ELF-1 (cell line): Measurements from ENCODE around the gene IL4.
A peak's percentile ranks its signal among the peaks of the same experiment; 100 is the strongest.

Experiments
- DNase-seq: peaks from one replicate; pipeline ENCODE4 v3.0.0-alpha.2; 2016; ENCODE audit warnings: low read depth, low spot score

The IL4 gene

GRCh38 chr5:132695956-132696355, 22.2 kb downstream of the IL4 start:
- no peak for DNase-seq

GRCh38 chr5:132704875-132705274, 31.1 kb downstream of the IL4 start:
- no peak for DNase-seq

- DNase-seq = no peak
Measured at GRCh38 chr5:132708645-132709044, 34.9 kb downstream of the IL4 start.

- DNase-seq = peak; percentile 2
Measured at GRCh38 chr5:132714456-132715307, 40.9 kb downstream of the IL4 start.

GRCh38 chr5:132718544-132719312, 44.9 kb downstream of the IL4 start:
- no peak for DNase-seq

- no peak for DNase-seq
Measured at GRCh38 chr5:132725745-132726144, 52.0 kb downstream of the IL4 start.

- DNase-seq = no peak
Measured at GRCh38 chr5:132729896-132730295, 56.1 kb downstream of the IL4 start.
